SHP77 treated with DMSO at 0.1 percent for 48 hours (cell line): Measurements from ENCODE around the gene SLC38A9.
"Not testable (repeated sequence)": the region's sequence is repeated elsewhere in the genome, so short reads cannot be mapped to it uniquely, and the experiment has no call there.

Experiments used
- DNase-seq: peaks from one replicate; lab custom pipeline; 2025; lab: John Stamatoyannopoulos, UW

Gene SLC38A9

GRCh38 chr5:55609413-55609812, 102.7 kb downstream of the SLC38A9 start:
- no peak for DNase-seq

GRCh38 chr5:55608595-55609349, 103.4 kb downstream of the SLC38A9 start:
- no peak for DNase-seq

- DNase-seq: not testable (repeated sequence)
These were observed 104.8 kb downstream of the SLC38A9 start for GRCh38 chr5:55607309-55607708.

GRCh38 chr5:55604611-55605067, 107.5 kb downstream of the SLC38A9 start:
- no peak for DNase-seq

GRCh38 chr5:55603922-55604321, 108.2 kb downstream of the SLC38A9 start:
- no peak for DNase-seq

GRCh38 chr5:55601628-55602027, 110.5 kb downstream of the SLC38A9 start:
- no peak for DNase-seq

GRCh38 chr5:55601204-55601618, 110.9 kb downstream of the SLC38A9 start:
- DNase-seq: no peak

GRCh38 chr5:55600497-55601203, 111.5 kb downstream of the SLC38A9 start:
- no peak for DNase-seq

GRCh38 chr5:55600086-55600485, 112.0 kb downstream of the SLC38A9 start:
- DNase-seq: no peak

- DNase-seq: no peak
These were observed 112.7 kb downstream of the SLC38A9 start for GRCh38 chr5:55599148-55600050.

- DNase-seq: no peak
These were observed 114.8 kb downstream of the SLC38A9 start for GRCh38 chr5:55597014-55597981.

- no peak for DNase-seq
These were observed 117.5 kb downstream of the SLC38A9 start for GRCh38 chr5:55594671-55595070.

- DNase-seq: no peak
These were observed 119.0 kb downstream of the SLC38A9 start for GRCh38 chr5:55593115-55593472.

GRCh38 chr5:55592388-55593114, 119.6 kb downstream of the SLC38A9 start:
- DNase-seq: no peak

GRCh38 chr5:55591686-55592085, 120.4 kb downstream of the SLC38A9 start:
- DNase-seq: no peak

GRCh38 chr5:55585206-55585610, 126.9 kb downstream of the SLC38A9 start:
- no peak for DNase-seq

GRCh38 chr5:55584398-55585205, 127.5 kb downstream of the SLC38A9 start:
- DNase-seq: no peak

- no peak for DNase-seq
These were observed 128.5 kb downstream of the SLC38A9 start for GRCh38 chr5:55583578-55583977.

GRCh38 chr5:55582256-55582655, 129.9 kb downstream of the SLC38A9 start:
- no peak for DNase-seq

GRCh38 chr5:55580042-55580441, 132.1 kb downstream of the SLC38A9 start:
- no peak for DNase-seq
